NCI-H82 (cell line): ENCODE results near the gene PTPRG.
A peak's percentile ranks its signal among the peaks of the same experiment; 100 is the strongest.

Source experiments
- DNase-seq: peaks from one replicate; lab custom pipeline; 2025; lab: John Stamatoyannopoulos, UW

PTPRG gene

GRCh38 chr3:62052331-62052730 is 491.0 kb downstream of the PTPRG start:
- DNase-seq: no peak

- no peak for DNase-seq
These were observed 495.3 kb downstream of the PTPRG start for GRCh38 chr3:62056658-62057057.

GRCh38 chr3:62057339-62058047 is 496.1 kb downstream of the PTPRG start:
- DNase-seq: no peak

GRCh38 chr3:62065985-62066693 is 504.8 kb downstream of the PTPRG start:
- DNase-seq: no peak

GRCh38 chr3:62068337-62068736 is 507.0 kb downstream of the PTPRG start:
- no peak for DNase-seq

- DNase-seq: no peak
These were observed 509.5 kb downstream of the PTPRG start for GRCh38 chr3:62070891-62071290.

GRCh38 chr3:62073038-62073437 is 511.7 kb downstream of the PTPRG start:
- no peak for DNase-seq

- DNase-seq: peak; percentile 63
These were observed 523.2 kb downstream of the PTPRG start for GRCh38 chr3:62084558-62084957.

- DNase-seq: no peak
These were observed 527.2 kb downstream of the PTPRG start for GRCh38 chr3:62088472-62089104.

GRCh38 chr3:62090066-62090465 is 528.7 kb downstream of the PTPRG start:
- peak; percentile 25 for DNase-seq

- no peak for DNase-seq
These were observed 529.1 kb downstream of the PTPRG start for GRCh38 chr3:62090519-62090918.

GRCh38 chr3:62093025-62093424 is 531.7 kb downstream of the PTPRG start:
- no peak for DNase-seq

- DNase-seq: no peak
These were observed 533.1 kb downstream of the PTPRG start for GRCh38 chr3:62094461-62094860.

GRCh38 chr3:62095080-62095479 is 533.7 kb downstream of the PTPRG start:
- DNase-seq: no peak

GRCh38 chr3:62095756-62096155 is 534.4 kb downstream of the PTPRG start:
- no peak for DNase-seq

GRCh38 chr3:62096521-62096920 is 535.1 kb downstream of the PTPRG start:
- no peak for DNase-seq

- no peak for DNase-seq
These were observed 535.8 kb downstream of the PTPRG start for GRCh38 chr3:62097121-62097520.

- no peak for DNase-seq
These were observed 537.4 kb downstream of the PTPRG start for GRCh38 chr3:62098646-62099365.

- no peak for DNase-seq
These were observed 539.1 kb downstream of the PTPRG start for GRCh38 chr3:62100282-62100989.

GRCh38 chr3:62101488-62101887 is 540.1 kb downstream of the PTPRG start:
- no peak for DNase-seq

GRCh38 chr3:62103531-62103930 is 542.2 kb downstream of the PTPRG start:
- no peak for DNase-seq

GRCh38 chr3:62109534-62109933 is 548.2 kb downstream of the PTPRG start:
- no peak for DNase-seq
